PFSK-1 (cell line): ENCODE results near the gene C12orf43.

Source experiments
- FOXP2 ChIP-seq: optimal IDR thresholded peaks from 2 replicates; pipeline ENCODE3; 2011; ENCODE audit warnings: borderline replicate concordance, control low read depth, inconsistent platforms; ENCODE audit not compliant: insufficient read depth; ENCODE audit errors: extremely low read length, extremely low read depth
- POLR2AphosphoS5 ChIP-seq: IDR thresholded peaks from 2 replicates; pipeline ENCODE4 v1.6.1; 2012; ENCODE audit warnings: low read depth, mild to moderate bottlenecking, control low read depth, low read length, moderate library complexity
- SIN3A ChIP-seq: IDR thresholded peaks from 2 replicates; pipeline ENCODE4 v1.6.1; 2012; ENCODE audit warnings: mild to moderate bottlenecking, low read length, moderate library complexity, borderline replicate concordance; ENCODE audit not compliant: insufficient read depth
- TAF1 ChIP-seq: IDR thresholded peaks from 2 replicates; pipeline ENCODE4 v1.6.1; 2012; ENCODE audit warnings: low read length, control low read depth, borderline replicate concordance; ENCODE audit not compliant: insufficient read depth

DNA sequence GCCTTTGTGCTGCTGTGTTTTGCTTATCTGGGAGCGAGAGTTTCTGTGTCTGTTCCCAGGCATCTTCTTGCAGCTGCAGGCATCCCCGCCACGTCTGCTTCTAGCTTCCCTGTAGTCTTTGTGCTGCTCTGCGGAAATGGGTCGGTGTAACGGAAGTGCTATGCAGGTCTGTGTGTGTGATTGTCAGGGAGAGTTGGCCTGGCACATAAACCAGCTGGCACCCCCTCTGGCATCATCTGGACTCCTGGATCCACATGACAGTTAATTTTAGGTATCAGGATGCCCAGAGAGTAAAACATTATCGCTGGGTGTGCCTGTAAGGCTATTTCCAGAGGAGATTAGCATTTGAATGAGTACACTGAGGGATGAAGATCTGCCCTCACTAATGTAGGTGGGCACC is 32.2 kb upstream of the C12orf43 start:
- no peak for TF ChIP-seq SIN3A
- TF ChIP-seq POLR2AphosphoS5, result no peak
- TF ChIP-seq FOXP2, result no peak
- TF ChIP-seq TAF1, result no peak
